IPS DF 4.7 (cell line): Measurements from ENCODE around the gene OR13C9.
"Not testable (repeated sequence)": the region's sequence is repeated elsewhere in the genome, so short reads cannot be mapped to it uniquely, and the experiment has no call there.

Experiments used
- DNase-seq: peaks from one replicate; pipeline ENCODE4 v3.0.0-alpha.2; 2013; ENCODE audit warnings: low spot score; ENCODE audit errors: extremely low read depth

The OR13C9 gene, protein sequence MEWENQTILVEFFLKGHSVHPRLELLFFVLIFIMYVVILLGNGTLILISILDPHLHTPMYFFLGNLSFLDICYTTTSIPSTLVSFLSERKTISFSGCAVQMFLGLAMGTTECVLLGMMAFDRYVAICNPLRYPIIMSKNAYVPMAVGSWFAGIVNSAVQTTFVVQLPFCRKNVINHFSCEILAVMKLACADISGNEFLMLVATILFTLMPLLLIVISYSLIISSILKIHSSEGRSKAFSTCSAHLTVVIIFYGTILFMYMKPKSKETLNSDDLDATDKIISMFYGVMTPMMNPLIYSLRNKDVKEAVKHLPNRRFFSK

DNA sequence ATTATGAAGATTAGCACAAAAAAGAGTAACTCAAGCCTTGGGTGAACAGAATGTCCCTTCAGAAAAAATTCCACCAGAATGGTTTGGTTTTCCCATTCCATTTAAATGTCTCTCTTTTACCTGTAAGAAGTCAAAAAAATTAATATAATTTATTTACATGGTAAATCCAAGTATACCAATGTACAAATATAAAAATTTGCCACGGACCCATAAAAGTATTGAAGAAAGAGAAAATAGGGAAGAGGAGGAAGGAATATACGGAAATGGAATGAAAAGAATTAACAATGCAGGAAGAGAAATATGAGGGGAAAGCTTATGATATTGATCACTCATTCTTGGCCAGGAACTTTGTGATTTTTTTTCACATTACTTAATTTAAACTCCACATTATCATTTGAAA, at the start of gene OR13C9:
Gene OR13C9, minus strand, starts transcription at position 101 of the 400 bp plus-strand sequence. Its CDS starts 0 bp downstream, at position 101.
- no peak for DNase-seq

- DNase-seq: no peak
Measured at GRCh38 chr9:104658496-104659195, 40.6 kb upstream of the OR13C9 start.

DNA sequence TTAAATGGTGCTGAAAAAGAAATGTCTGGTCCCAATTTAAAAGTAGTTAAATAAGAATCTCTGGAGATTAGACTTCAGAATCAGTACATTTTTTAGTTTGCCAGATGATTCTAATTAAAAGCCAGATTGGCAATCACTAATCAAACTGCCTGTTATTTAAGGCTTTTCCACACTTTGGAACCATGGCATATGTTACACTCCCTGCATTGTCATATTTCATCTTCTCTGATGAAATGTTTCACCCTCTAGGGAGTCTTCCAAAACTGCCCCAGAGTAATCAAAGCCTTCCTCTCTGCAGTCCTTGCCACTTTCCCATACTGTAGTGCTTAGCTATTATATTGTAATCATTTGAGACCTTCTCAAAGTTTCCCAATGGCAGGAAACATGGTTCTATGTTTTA, 17.5 kb upstream of the OR13C9 start:
- DNase-seq: no peak

- DNase-seq: no peak
Measured at GRCh38 chr9:104633976-104634520, 16.0 kb upstream of the OR13C9 start.

GRCh38 chr9:104625964-104626363, 8.0 kb upstream of the OR13C9 start:
- not testable (repeated sequence) for DNase-seq

- DNase-seq: no peak
Measured at GRCh38 chr9:104617418-104617817, 586 bp downstream of the OR13C9 start.

DNA sequence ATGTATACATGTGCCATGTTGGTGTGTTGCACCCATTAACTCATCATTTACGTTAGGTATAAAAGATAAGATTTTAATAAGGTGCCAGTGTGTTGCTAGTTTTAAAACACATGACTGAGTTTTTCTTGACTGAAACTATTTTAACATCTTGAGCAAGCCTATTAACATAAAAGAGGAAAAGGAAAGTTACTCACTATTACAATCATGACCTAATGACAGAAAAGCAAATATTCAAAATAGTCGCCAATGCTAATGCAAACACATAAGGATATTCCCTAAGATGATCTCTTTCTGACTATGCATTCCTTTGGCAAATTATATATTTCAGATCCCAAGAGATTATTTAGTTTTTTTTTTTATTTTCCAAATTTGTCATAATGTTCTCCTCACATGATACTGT, 6.8 kb downstream of the OR13C9 start:
- no peak for DNase-seq

GRCh38 chr9:104608336-104608735, 9.7 kb downstream of the OR13C9 start:
- DNase-seq: no peak

- no peak for DNase-seq
Measured at GRCh38 chr9:104606152-104606551, 11.9 kb downstream of the OR13C9 start.

DNA sequence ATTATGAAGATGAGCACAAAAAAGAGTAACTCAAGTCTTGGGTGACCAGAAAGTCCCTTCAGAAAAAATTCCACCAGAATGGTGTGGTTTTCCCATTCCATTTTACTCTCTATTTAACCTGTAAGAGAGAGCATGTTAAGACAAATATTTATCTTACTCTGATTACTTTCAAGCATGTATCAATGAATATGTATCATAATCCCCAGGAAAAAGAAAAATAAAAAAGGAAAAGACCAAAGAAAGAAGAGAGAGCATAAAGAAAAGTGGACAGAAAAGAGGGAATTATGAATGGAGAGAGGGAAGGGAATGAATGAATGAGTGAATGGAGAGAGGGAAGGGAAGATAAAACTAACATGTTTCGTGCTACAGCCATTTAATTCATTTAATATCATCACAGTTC, 12.5 kb downstream of the OR13C9 start, which contains the start of gene OR13C2:
Gene OR13C2, minus strand, starts transcription at position 101 of the 400 bp plus-strand sequence. Its CDS starts 0 bp downstream, at position 101.
- not testable (repeated sequence) for DNase-seq

- DNase-seq: no peak
Measured at GRCh38 chr9:104604801-104605200, 13.2 kb downstream of the OR13C9 start.

DNA sequence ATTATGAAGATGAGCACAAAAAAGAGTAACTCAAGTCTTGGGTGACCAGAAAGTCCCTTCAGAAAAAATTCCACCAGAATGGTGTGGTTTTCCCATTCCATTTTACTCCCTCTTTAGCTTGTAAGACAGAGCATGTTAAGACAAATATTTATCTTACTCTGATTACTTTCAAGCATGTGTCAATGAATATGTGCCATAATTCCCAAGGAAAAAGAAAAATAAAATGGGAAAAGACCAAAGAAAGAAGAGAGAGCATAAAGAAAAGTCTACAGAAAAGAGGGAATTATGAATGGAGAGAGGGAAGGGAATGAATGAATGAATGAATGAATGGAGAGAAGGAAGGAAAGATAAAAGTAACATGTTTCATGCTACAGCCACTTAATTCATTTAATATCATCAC, 18.7 kb downstream of the OR13C9 start, which contains the start of gene OR13C5:
Gene OR13C5, minus strand, starts transcription at position 101 of the 400 bp plus-strand sequence. Its CDS starts 0 bp downstream, at position 101.
- not testable (repeated sequence) for DNase-seq

DNA sequence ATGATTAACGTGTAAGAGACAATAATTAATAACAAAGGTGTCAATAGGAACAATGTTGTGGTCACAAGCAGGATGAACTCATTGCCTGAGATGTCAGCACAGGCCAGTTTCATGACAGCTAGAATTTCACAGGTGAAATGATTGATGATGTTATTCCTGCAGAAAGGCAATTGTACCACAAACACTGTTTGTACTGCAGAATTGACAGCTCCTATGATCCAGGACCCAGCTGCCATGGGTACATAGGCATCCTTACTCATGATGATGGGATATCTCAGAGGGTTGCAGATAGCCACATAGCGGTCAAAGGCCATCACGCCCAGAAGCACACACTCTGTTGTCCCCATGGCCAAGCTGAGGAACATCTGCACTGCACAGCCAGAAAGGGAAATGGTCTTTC, 19.3 kb downstream of the OR13C9 start:
- DNase-seq: not testable (repeated sequence)

DNA sequence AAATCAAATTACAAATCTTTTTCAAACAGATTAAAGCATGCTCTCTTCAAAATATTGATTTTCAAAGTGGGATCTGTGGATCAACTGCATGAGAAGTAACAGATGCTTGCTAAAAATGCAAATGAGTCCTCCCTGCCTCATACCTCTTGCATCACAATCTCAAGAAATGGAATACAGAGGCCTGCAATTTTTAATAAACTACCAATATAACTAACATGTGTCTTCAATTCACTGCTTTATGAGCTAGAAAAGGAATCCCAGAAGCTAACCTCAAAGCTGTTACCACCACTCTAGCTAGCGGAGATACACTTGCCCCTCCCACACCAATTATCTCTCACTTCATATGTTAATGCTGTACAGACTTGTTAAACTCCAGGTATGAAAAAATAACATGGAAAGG, 28.4 kb downstream of the OR13C9 start:
- DNase-seq: no peak

DNA sequence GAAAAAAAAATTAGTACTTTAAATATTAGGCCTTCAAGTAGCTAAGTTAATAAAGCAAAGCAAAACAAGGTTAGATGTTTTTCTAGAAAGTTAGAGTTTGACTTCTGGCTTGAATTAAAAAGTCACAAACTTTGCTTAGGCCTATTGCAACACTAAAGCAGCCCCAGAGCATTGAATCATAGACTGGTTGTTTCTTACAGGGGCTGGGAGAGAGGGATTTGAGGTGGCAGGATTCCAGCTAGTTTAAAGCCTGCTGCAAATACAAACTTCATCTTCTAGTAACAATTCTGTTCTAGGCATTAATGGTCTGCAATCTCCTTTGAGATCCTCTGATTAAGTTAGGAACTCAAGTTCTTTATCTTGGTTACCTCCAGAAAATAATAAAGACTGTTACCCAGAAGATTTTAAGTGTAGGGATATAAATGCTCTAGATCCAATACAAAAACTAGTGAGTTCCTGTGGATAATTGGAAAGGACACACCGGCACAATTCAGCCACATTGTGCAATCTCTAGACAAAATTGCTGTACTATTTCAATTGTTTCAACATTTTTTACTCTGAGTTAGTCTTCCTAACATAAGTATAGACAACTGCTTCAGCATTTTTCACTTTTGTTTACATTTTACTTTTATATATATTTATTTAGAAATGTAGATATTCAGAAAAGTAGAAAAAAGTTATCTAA, 31.4 kb downstream of the OR13C9 start:
- no peak for DNase-seq

DNA sequence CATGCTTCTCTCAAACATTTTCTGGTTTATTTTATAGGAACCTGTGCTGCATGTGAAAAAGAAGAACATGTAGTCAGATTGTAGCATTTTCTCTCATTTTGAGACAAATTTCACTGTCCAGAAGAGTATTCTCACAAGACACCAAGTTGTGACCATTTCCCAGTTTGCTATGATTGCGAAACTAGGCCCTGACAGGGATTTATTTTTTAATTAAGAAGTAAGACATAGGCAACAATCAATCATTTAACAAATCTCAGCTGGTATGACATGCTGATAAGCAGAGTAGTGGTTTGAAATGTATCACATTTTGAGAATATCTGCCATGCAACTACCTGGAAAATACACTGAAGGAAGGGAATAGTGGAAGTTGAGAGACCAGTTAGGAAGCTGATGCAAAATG, 37.4 kb downstream of the OR13C9 start:
- DNase-seq: no peak

GRCh38 chr9:104577263-104577662, 40.7 kb downstream of the OR13C9 start:
- DNase-seq: no peak

GRCh38 chr9:104575456-104575855, 42.5 kb downstream of the OR13C9 start:
- no peak for DNase-seq

DNA sequence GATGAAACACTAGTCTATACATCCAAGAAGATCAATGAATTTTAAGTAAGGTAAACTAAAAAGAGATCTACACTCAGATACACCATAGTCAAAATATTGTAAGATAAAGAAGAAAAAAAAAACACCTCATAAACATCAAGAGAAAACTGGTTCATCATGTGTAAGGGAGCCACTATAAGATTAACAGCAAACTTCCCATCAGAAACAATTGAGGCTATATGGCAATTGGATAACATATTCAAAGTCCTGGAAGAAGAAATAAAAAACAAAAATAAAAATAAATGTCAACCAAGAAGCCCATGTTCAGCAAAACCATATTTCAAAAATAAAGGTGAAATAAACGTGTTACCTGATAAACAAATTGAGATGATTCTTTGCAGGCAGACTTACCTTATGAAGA, 45.4 kb downstream of the OR13C9 start:
- DNase-seq: no peak

- DNase-seq: no peak
Measured at GRCh38 chr9:104568868-104569267, 49.1 kb downstream of the OR13C9 start, which contains the start of gene OR13C8. OR13C8 (plus strand) TSS chr9:104569168; CDS start chr9:104569168, 0 bp downstream.
